Cardiac fibroblast (primary cell): Measurements from ENCODE around the gene UQCRC1.

Experiments used
- DNase-seq, 2 donors: peaks; one replicate each; pipeline versions ENCODE4 v3.0.0 to v3.0.0-alpha.2; 2010; ENCODE audit warnings: low read depth in 2 of 2
- H3K4me3 ChIP-seq, 2 donors: replicated peaks in 1 of 2; 1 replicate in 1 of 2; 2 replicates in 1 of 2; pipeline ENCODE4 v1.5.1; 2011; ENCODE audit warnings: low read depth in 2 of 2, low read length in 2 of 2, mild to moderate bottlenecking in 2 of 2, moderate library complexity in 1 of 2
- CTCF ChIP-seq: IDR thresholded peaks from one replicate; pipeline ENCODE4 v1.5.1; 2011; ENCODE audit warnings: low read depth, mild to moderate bottlenecking, low read length, inconsistent platforms

UQCRC1 gene

GRCh38 chr3:48633743-48634142, 24.3 kb upstream of the UQCRC1 start:
- peak overlapping the region in 1 of 2 donors; percentile 99 for H3K4me3 ChIP-seq
- DNase-seq, result no peak
- TF ChIP-seq CTCF, result no peak

GRCh38 chr3:48633256-48633655, 23.8 kb upstream of the UQCRC1 start:
- TF ChIP-seq CTCF, result no peak
- DNase-seq, result no peak
- no peak overlapping the region for H3K4me3 ChIP-seq

GRCh38 chr3:48631516-48632448, 22.3 kb upstream of the UQCRC1 start:
- H3K4me3 ChIP-seq, result no peak overlapping the region
- no peak for DNase-seq
- TF ChIP-seq CTCF, result no peak

- no peak overlapping the region for H3K4me3 ChIP-seq
- TF ChIP-seq CTCF, result no peak
- DNase-seq, result no peak
Observed at GRCh38 chr3:48630833-48631232, 21.4 kb upstream of the UQCRC1 start.

- H3K4me3 ChIP-seq, result no peak overlapping the region
- DNase-seq, result no peak
- TF ChIP-seq CTCF, result no peak
Observed at GRCh38 chr3:48630407-48630806, 21.0 kb upstream of the UQCRC1 start.

- no peak overlapping the region for H3K4me3 ChIP-seq
- no peak for TF ChIP-seq CTCF
- no peak for DNase-seq
Observed at GRCh38 chr3:48629894-48630293, 20.4 kb upstream of the UQCRC1 start.
